Neural cell (in vitro differentiated cells): ENCODE measurements around the gene MDFIC2.

ENCODE experiments used
- EP300 ChIP-seq: fragments of 450-650 bp; conservative IDR thresholded peaks from 2 replicates; pipeline ENCODE4 v1.6.1; 2014; ENCODE audit warnings: antibody characterized with exemption, mild to moderate bottlenecking, moderate library complexity; ENCODE audit not compliant: poor library complexity, severe bottlenecking
- POLR2AphosphoS5 ChIP-seq: IDR thresholded peaks from 2 replicates; pipeline ENCODE4 v1.6.1; 2012
- RAD21 ChIP-seq: fragments of 450-650 bp; conservative IDR thresholded peaks from 2 replicates; pipeline ENCODE4 v1.6.1; 2014; ENCODE audit warnings: antibody characterized with exemption, mild to moderate bottlenecking, moderate library complexity
- TF ChIP-seq, protein P1 (sequence below): fragments of 450-650 bp; IDR thresholded peaks from 2 replicates; pipeline ENCODE4 v1.5.1; 2014; ENCODE audit warnings: antibody characterized with exemption, mild to moderate bottlenecking, moderate library complexity; ENCODE audit not compliant: poor library complexity, severe bottlenecking

- TF ChIP-seq, protein P1, sequence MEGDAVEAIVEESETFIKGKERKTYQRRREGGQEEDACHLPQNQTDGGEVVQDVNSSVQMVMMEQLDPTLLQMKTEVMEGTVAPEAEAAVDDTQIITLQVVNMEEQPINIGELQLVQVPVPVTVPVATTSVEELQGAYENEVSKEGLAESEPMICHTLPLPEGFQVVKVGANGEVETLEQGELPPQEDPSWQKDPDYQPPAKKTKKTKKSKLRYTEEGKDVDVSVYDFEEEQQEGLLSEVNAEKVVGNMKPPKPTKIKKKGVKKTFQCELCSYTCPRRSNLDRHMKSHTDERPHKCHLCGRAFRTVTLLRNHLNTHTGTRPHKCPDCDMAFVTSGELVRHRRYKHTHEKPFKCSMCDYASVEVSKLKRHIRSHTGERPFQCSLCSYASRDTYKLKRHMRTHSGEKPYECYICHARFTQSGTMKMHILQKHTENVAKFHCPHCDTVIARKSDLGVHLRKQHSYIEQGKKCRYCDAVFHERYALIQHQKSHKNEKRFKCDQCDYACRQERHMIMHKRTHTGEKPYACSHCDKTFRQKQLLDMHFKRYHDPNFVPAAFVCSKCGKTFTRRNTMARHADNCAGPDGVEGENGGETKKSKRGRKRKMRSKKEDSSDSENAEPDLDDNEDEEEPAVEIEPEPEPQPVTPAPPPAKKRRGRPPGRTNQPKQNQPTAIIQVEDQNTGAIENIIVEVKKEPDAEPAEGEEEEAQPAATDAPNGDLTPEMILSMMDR = no peak
- TF ChIP-seq RAD21 (no peak), EP300 (no peak), POLR2AphosphoS5 (no peak)
Measured at GRCh38 chr3:70315021-70315420, 2.6 kb upstream of the MDFIC2 start.
